ENCODE data around the gene PRKCZ. TPM values are rescaled to one million over a fixed set of nuclear protein-coding genes. Genes with fewer than 3 reads are reported as not detected.

PRKCZ gene
- polyA plus RNA-seq, 2 donors = 21.2 to 34.3 TPM

GRCh38 chr1:2229037-2229864 is 179.0 kb downstream of the PRKCZ start:
- no peaks in the 10 kb centered on the region for H3K27me3 ChIP-seq (ENCODE audit: control insufficient read depth in 1 of 2, insufficient read depth in 2 of 2, low read length in 2 of 2)
- 2 to 3% methylated on average over 74 to 77 of the region's 77 CpGs for WGBS, 2 donors
- peak overlapping the region; percentile 77 to 94 for H3K27ac ChIP-seq (ENCODE audit: low read depth in 2 of 2, low read length in 1 of 2)
- no peaks in the 10 kb centered on the region for H3K9me3 ChIP-seq (ENCODE audit: control insufficient read depth in 2 of 2, insufficient read depth in 1 of 2, low read depth in 1 of 2, low read length in 1 of 2)
- peaks cover 14 to 40% of the 10 kb centered on the region in 2 donors for H3K4me1 ChIP-seq (ENCODE audit: control insufficient read depth in 2 of 2, insufficient read depth in 2 of 2, low read length in 1 of 2)
- peak overlapping the region; percentile 61 to 85 for H3K4me3 ChIP-seq (ENCODE audit: low read depth in 1 of 2, low read length in 2 of 2)
- H3K36me3 ChIP-seq (ENCODE audit: control insufficient read depth in 2 of 2, insufficient read depth in 2 of 2, low read length in 1 of 2) = no peaks in the 10 kb centered on the region

- H3K27ac ChIP-seq (ENCODE audit: low read depth in 2 of 2, low read length in 1 of 2) = peak overlapping the region; percentile 77 to 94
- peak overlapping the region; percentile 61 to 85 for H3K4me3 ChIP-seq (ENCODE audit: low read depth in 1 of 2, low read length in 2 of 2)
- peaks cover 14 to 45% of the 10 kb centered on the region in 2 donors for H3K4me1 ChIP-seq (ENCODE audit: control insufficient read depth in 2 of 2, insufficient read depth in 2 of 2, low read length in 1 of 2)
- 12 to 25% methylated on average over 32 of the region's 32 CpGs for WGBS, 2 donors
- H3K27me3 ChIP-seq (ENCODE audit: control insufficient read depth in 1 of 2, insufficient read depth in 2 of 2, low read length in 2 of 2) = no peaks in the 10 kb centered on the region
- H3K36me3 ChIP-seq (ENCODE audit: control insufficient read depth in 2 of 2, insufficient read depth in 2 of 2, low read length in 1 of 2) = no peaks in the 10 kb centered on the region
- no peaks in the 10 kb centered on the region for H3K9me3 ChIP-seq (ENCODE audit: control insufficient read depth in 2 of 2, insufficient read depth in 1 of 2, low read depth in 1 of 2, low read length in 1 of 2)
Measured at GRCh38 chr1:2229911-2230731, 179.9 kb downstream of the PRKCZ start.

- Histone ChIP-seq H3K27ac (ENCODE audit: low read depth in 2 of 2, low read length in 1 of 2) (peak overlapping the region; percentile 77 to 94), H3K4me3 (ENCODE audit: low read depth in 1 of 2, low read length in 2 of 2) (peak overlapping the region; percentile 61 to 85), H3K27me3 (ENCODE audit: control insufficient read depth in 1 of 2, insufficient read depth in 2 of 2, low read length in 2 of 2) (no peaks in the 10 kb centered on the region), H3K4me1 (ENCODE audit: control insufficient read depth in 2 of 2, insufficient read depth in 2 of 2, low read length in 1 of 2) (peaks cover 18 to 52% of the 10 kb centered on the region in 2 donors), H3K36me3 (ENCODE audit: control insufficient read depth in 2 of 2, insufficient read depth in 2 of 2, low read length in 1 of 2) (peaks cover 0 to under 1% of the 10 kb centered on the region in 2 donors), H3K9me3 (ENCODE audit: control insufficient read depth in 2 of 2, insufficient read depth in 1 of 2, low read depth in 1 of 2, low read length in 1 of 2) (no peaks in the 10 kb centered on the region)
- 5 to 12% methylated on average over 29 to 30 of the region's 30 CpGs for WGBS, 2 donors
Measured at GRCh38 chr1:2230781-2231531, 180.7 kb downstream of the PRKCZ start.

- H3K27ac ChIP-seq (ENCODE audit: low read depth in 2 of 2, low read length in 1 of 2) = peak overlapping the region; percentile 77 to 94
- WGBS, 2 donors = 9 to 19% methylated on average over 26 of the region's 26 CpGs
- peaks cover 18 to 49% of the 10 kb centered on the region in 2 donors for H3K4me1 ChIP-seq (ENCODE audit: control insufficient read depth in 2 of 2, insufficient read depth in 2 of 2, low read length in 1 of 2)
- H3K4me3 ChIP-seq (ENCODE audit: low read depth in 1 of 2, low read length in 2 of 2) = peak overlapping the region; percentile 61 to 85
- H3K36me3 ChIP-seq (ENCODE audit: control insufficient read depth in 2 of 2, insufficient read depth in 2 of 2, low read length in 1 of 2) = peaks cover 0 to 3% of the 10 kb centered on the region in 2 donors
- no peaks in the 10 kb centered on the region for H3K9me3 ChIP-seq (ENCODE audit: control insufficient read depth in 2 of 2, insufficient read depth in 1 of 2, low read depth in 1 of 2, low read length in 1 of 2)
- H3K27me3 ChIP-seq (ENCODE audit: control insufficient read depth in 1 of 2, insufficient read depth in 2 of 2, low read length in 2 of 2) = no peaks in the 10 kb centered on the region
Measured at GRCh38 chr1:2231532-2232254, 181.5 kb downstream of the PRKCZ start.

- H3K4me3 ChIP-seq (ENCODE audit: low read depth in 1 of 2, low read length in 2 of 2) = peak overlapping the region; percentile 20 to 61
Measured at GRCh38 chr1:2232255-2232915, 182.2 kb downstream of the PRKCZ start.

GRCh38 chr1:2232916-2233438 is 182.8 kb downstream of the PRKCZ start:
- Histone ChIP-seq H3K27me3 (ENCODE audit: control insufficient read depth in 1 of 2, insufficient read depth in 2 of 2, low read length in 2 of 2) (no peaks in the 10 kb centered on the region), H3K4me1 (ENCODE audit: control insufficient read depth in 2 of 2, insufficient read depth in 2 of 2, low read length in 1 of 2) (peaks cover 22 to 57% of the 10 kb centered on the region in 2 donors), H3K4me3 (ENCODE audit: low read depth in 1 of 2, low read length in 2 of 2) (no peak overlapping the region), H3K36me3 (ENCODE audit: control insufficient read depth in 2 of 2, insufficient read depth in 2 of 2, low read length in 1 of 2) (peaks cover 0 to 3% of the 10 kb centered on the region in 2 donors), H3K9me3 (ENCODE audit: control insufficient read depth in 2 of 2, insufficient read depth in 1 of 2, low read depth in 1 of 2, low read length in 1 of 2) (no peaks in the 10 kb centered on the region), H3K27ac (ENCODE audit: low read depth in 2 of 2, low read length in 1 of 2) (peak overlapping the region; percentile 77 to 94)
- WGBS, 2 donors = 44 to 53% methylated on average over 23 of the region's 23 CpGs

More at GRCh38 chr1:2232255-2232915, 182.2 kb downstream of the PRKCZ start:
- Histone ChIP-seq H3K9me3 (ENCODE audit: control insufficient read depth in 2 of 2, insufficient read depth in 1 of 2, low read depth in 1 of 2, low read length in 1 of 2) (no peaks in the 10 kb centered on the region), H3K4me1 (ENCODE audit: control insufficient read depth in 2 of 2, insufficient read depth in 2 of 2, low read length in 1 of 2) (peaks cover 22 to 53% of the 10 kb centered on the region in 2 donors), H3K27me3 (ENCODE audit: control insufficient read depth in 1 of 2, insufficient read depth in 2 of 2, low read length in 2 of 2) (no peaks in the 10 kb centered on the region), H3K27ac (ENCODE audit: low read depth in 2 of 2, low read length in 1 of 2) (peak overlapping the region; percentile 77 to 94), H3K36me3 (ENCODE audit: control insufficient read depth in 2 of 2, insufficient read depth in 2 of 2, low read length in 1 of 2) (peaks cover 0 to 3% of the 10 kb centered on the region in 2 donors)
- 30 to 46% methylated on average over 17 of the region's 17 CpGs for WGBS, 2 donors

GRCh38 chr1:2233468-2233867 is 183.3 kb downstream of the PRKCZ start:
- Histone ChIP-seq H3K4me3 (ENCODE audit: low read depth in 1 of 2, low read length in 2 of 2) (no peak overlapping the region), H3K27me3 (ENCODE audit: control insufficient read depth in 1 of 2, insufficient read depth in 2 of 2, low read length in 2 of 2) (no peaks in the 10 kb centered on the region), H3K4me1 (ENCODE audit: control insufficient read depth in 2 of 2, insufficient read depth in 2 of 2, low read length in 1 of 2) (peaks cover 26 to 62% of the 10 kb centered on the region in 2 donors), H3K27ac (ENCODE audit: low read depth in 2 of 2, low read length in 1 of 2) (peak overlapping the region; percentile 92 to 94), H3K36me3 (ENCODE audit: control insufficient read depth in 2 of 2, insufficient read depth in 2 of 2, low read length in 1 of 2) (peaks cover 0 to 6% of the 10 kb centered on the region in 2 donors), H3K9me3 (ENCODE audit: control insufficient read depth in 2 of 2, insufficient read depth in 1 of 2, low read depth in 1 of 2, low read length in 1 of 2) (no peaks in the 10 kb centered on the region)
- WGBS, 2 donors = 64 to 67% methylated on average over 12 of the region's 12 CpGs

- 15 to 20% methylated on average over 27 of the region's 27 CpGs for WGBS, 2 donors
- Histone ChIP-seq H3K36me3 (ENCODE audit: control insufficient read depth in 2 of 2, insufficient read depth in 2 of 2, low read length in 1 of 2) (peaks cover 0 to 7% of the 10 kb centered on the region in 2 donors), H3K9me3 (ENCODE audit: control insufficient read depth in 2 of 2, insufficient read depth in 1 of 2, low read depth in 1 of 2, low read length in 1 of 2) (no peaks in the 10 kb centered on the region), H3K27me3 (ENCODE audit: control insufficient read depth in 1 of 2, insufficient read depth in 2 of 2, low read length in 2 of 2) (no peaks in the 10 kb centered on the region), H3K27ac (ENCODE audit: low read depth in 2 of 2, low read length in 1 of 2) (peak overlapping the region; percentile 92 to 94), H3K4me1 (ENCODE audit: control insufficient read depth in 2 of 2, insufficient read depth in 2 of 2, low read length in 1 of 2) (peaks cover 30 to 66% of the 10 kb centered on the region in 2 donors), H3K4me3 (ENCODE audit: low read depth in 1 of 2, low read length in 2 of 2) (peak overlapping the region; percentile 5 to 11)
Measured at GRCh38 chr1:2233997-2234761, 184.0 kb downstream of the PRKCZ start.

Data from esophagus (tissue), 2 donors.